HepG2 (cell line): ENCODE data around the gene DPEP1. TPM values are rescaled to one million over a fixed set of nuclear protein-coding genes. Genes with fewer than 3 reads are reported as not detected.
A peak's percentile ranks its signal among the peaks of the same experiment; 100 is the strongest.

ENCODE experiments used
- ATAC-seq: fragments of 200-7000 bp; cut with Tn5 transposase; 3 replicates; pipeline ENCODE4 v1.9.1; 2020; ENCODE audit warnings: mild to moderate bottlenecking, moderate library complexity
- Bru-seq: library from RNA; stranded (reverse); fragments of 400-500 nt; gene quantifications from one replicate; lab custom pipeline; 2021; lab: Mats Ljungman, UMichigan
- BruChase-seq, 2 experiments: library from RNA; stranded (reverse); fragments of 400-500 nt; gene quantifications; one replicate each; lab custom pipeline; 2021; lab: Mats Ljungman, UMichigan
- BruUV-seq: library from RNA; stranded (reverse); fragments of 400-500 nt; replicated peaks from 2 replicates; lab custom pipeline; 2021; lab: Mats Ljungman, UMichigan
- CTCF ChIA-PET: fragments of 300-600 bp; formaldehyde crosslinking; extraction: SDS; loops from one replicate; lab custom pipeline; 2021; ENCODE audit warnings: low total read pairs, inconsistent platforms, low intra/inter-chr PET ratio; lab: Yijun Ruan, JAX
- POLR2A ChIA-PET: fragments of 350-600 bp; sonication (Branson Sonifier 250); formaldehyde crosslinking; loops from one replicate; lab custom pipeline; 2020; ENCODE audit warnings: antibody characterized with exemption, inconsistent platforms; lab: Yijun Ruan, JAX
- DNase-seq: peaks from one replicate; pipeline ENCODE4 v3.0.0-alpha.2; 2015; ENCODE audit warnings: low spot score
- FAIRE-seq: peaks from 3 replicates; lab custom pipeline; 2011; peaks lifted over from hg19 to GRCh38; lab: Jason Lieb, UNC
- H2AFZ ChIP-seq: one replicate; pipeline ENCODE4 v1.6.1; 2011; ENCODE audit warnings: low read length, inconsistent platforms
- H3K27ac ChIP-seq: fragments of 300-600 bp; 3 replicates; pipeline ENCODE4 v1.8.0; 2011; ENCODE audit warnings: mixed run types, mild to moderate bottlenecking, mixed read lengths, low read length, inconsistent platforms; ENCODE audit not compliant: insufficient read depth; ENCODE audit errors: extremely low read length
- H3K27me3 ChIP-seq, 2 experiments: fragments of 200-600 bp in 1 of 2; 2 replicates in 1 of 2; 3 replicates in 1 of 2; pipeline versions ENCODE4 v1.6.0 to v1.8.0; 2011; ENCODE audit warnings: low read length in 2 of 2, mild to moderate bottlenecking in 2 of 2, moderate library complexity in 2 of 2, inconsistent platforms in 1 of 2; ENCODE audit not compliant: insufficient read depth in 2 of 2, control insufficient read depth in 1 of 2
- H3K36me3 ChIP-seq, 2 experiments: fragments of 200-600 bp in 1 of 2; replicated peaks in 1 of 2; 2 replicates in 1 of 2; 3 replicates in 1 of 2; pipeline versions ENCODE4 v1.5.1 to v1.8.0; 2011; ENCODE audit warnings: low read length in 2 of 2, inconsistent platforms in 1 of 2; ENCODE audit not compliant: insufficient read depth in 2 of 2, control insufficient read depth in 1 of 2
- H3K4me1 ChIP-seq: 2 replicates; pipeline ENCODE4 v1.5.1; 2012; ENCODE audit warnings: low read length, inconsistent platforms; ENCODE audit not compliant: insufficient read depth
- H3K4me2 ChIP-seq: 2 replicates; pipeline ENCODE4 v1.6.0; 2011; ENCODE audit warnings: low read depth, low read length, inconsistent platforms
- H3K4me3 ChIP-seq, 3 experiments: fragments of 200-600 bp in 1 of 3; sonication (generic), shearing (Covaris generic) in 1 of 3; replicated peaks in 1 of 3; 2 replicates each; pipeline ENCODE4 v1.5.1; 2011 to 2016; ENCODE audit warnings: low read length in 3 of 3, inconsistent platforms in 2 of 3, low read depth in 2 of 3, mild to moderate bottlenecking in 2 of 3, control low read depth in 1 of 3, mixed read lengths in 1 of 3; ENCODE audit not compliant: insufficient read depth in 1 of 3
- H3K79me2 ChIP-seq: one replicate; pipeline ENCODE4 v1.6.1; 2011; ENCODE audit warnings: low read length, inconsistent platforms; ENCODE audit not compliant: insufficient read depth
- H3K9ac ChIP-seq: 2 replicates; pipeline ENCODE4 v1.6.0; 2011; ENCODE audit warnings: mild to moderate bottlenecking, low read depth, low read length, inconsistent platforms; ENCODE audit not compliant: insufficient read depth
- H3K9me3 ChIP-seq: 2 replicates; pipeline ENCODE4 v1.5.1; 2012; ENCODE audit warnings: mild to moderate bottlenecking, low read length
- H4K20me1 ChIP-seq: 2 replicates; pipeline ENCODE4 v1.6.0; 2011; ENCODE audit warnings: inconsistent platforms, mild to moderate bottlenecking, low read length, moderate library complexity; ENCODE audit not compliant: insufficient read depth
- HNF4A ChIP-seq: sonication (generic); formaldehyde crosslinking; IDR thresholded peaks from 2 replicates; pipeline ENCODE4 v1.4.0; 2020; ENCODE audit warnings: missing genetic modification reagents
- TCF7L2 ChIP-seq: IDR thresholded peaks from 2 replicates; pipeline ENCODE4 v1.6.1; 2011; ENCODE audit warnings: mild to moderate bottlenecking, low read depth, low read length, moderate library complexity
- ZNF263 ChIP-seq: sonication (generic); formaldehyde crosslinking; IDR thresholded peaks from 2 replicates; pipeline ENCODE4 v1.4.0; 2020; ENCODE audit warnings: missing genetic modification reagents
- WGBS: methylation state at CpG from one replicate; pipeline ENCODE4 v1.1.6; 2017; ENCODE audit warnings: low lambda C conversion rate; 5-methylcytosine and 5-hydroxymethylcytosine counted together
- in situ Hi-C: cut with HindIII; loops from 2 replicates; pipeline ENCODE4 v1.10.0; 2017; ENCODE audit warnings: low pct_unique_long_range_greater_than_20kb; ENCODE audit not compliant: extremely low pct_ligation_motif_present
- intact Hi-C: fragments of 100-400 bp; cut with micrococcal nuclease; formaldehyde crosslinking; loops from one replicate; pipeline ENCODE4 v1.10.0; 2022; ENCODE audit not compliant: unreplicated experiment
- long read RNA-seq, 2 experiments: library from RNA in 1 of 2; library from polyadenylated mRNA in 1 of 2; stranded (forward) in 1 of 2; unstranded in 1 of 2; transcript quantifications; one replicate each; pipeline ENCODE4 v2.0.0, GENCODE V29; 2019 to 2022
- polyA minus RNA-seq, 3 experiments: library from RNA; depleted of rRNA, polyadenylated mRNA; stranded (reverse); fragments of >200 nt; gene quantifications; 2 replicates each; pipeline ENCODE4 v1.2.3, GENCODE V29; 2011; ENCODE audit warnings: low replicate concordance in 1 of 3
- polyA plus RNA-seq, 8 experiments: library from polyadenylated mRNA; depleted of rRNA in 3 of 8; stranded (reverse) in 7 of 8; unstranded in 1 of 8; fragments of >200 nt; fragmentation: Illumina TruSeq in 4 of 8; extraction: Trizol in 4 of 8; gene quantifications; 2 replicates each; pipeline versions ENCODE4 v1.2.1 to v1.2.3, GENCODE V29; 2011 to 2016; ENCODE audit warnings: low read depth in 4 of 8, missing spikeins in 1 of 8, mixed read lengths in 1 of 8; ENCODE audit not compliant: insufficient read depth in 1 of 8
- total RNA-seq, 5 experiments: library from RNA; depleted of rRNA; stranded (reverse); fragments of >200 nt; fragmentation: Illumina TruSeq; extraction: Trizol; gene quantifications; 2 replicates each; pipeline ENCODE4 v1.2.3, GENCODE V29; 2016; ENCODE audit warnings: low read depth in 1 of 5

Gene DPEP1
- total RNA-seq (2016; rRNA removed; fragmentation: Illumina TruSeq; extraction: Trizol) (19.7 and 37.6 TPM in 2 replicates), polyA plus RNA-seq (2011; rRNA removed) (40.2 and 52.2 TPM in 2 replicates), polyA minus RNA-seq (2011; rRNA and poly(A)+ RNA removed; ENCODE audit: low replicate concordance) (0.12 and 80.3 TPM in 2 replicates), Bru-seq, nascent RNA (percentile 33 among the genes with signal in this experiment), BruChase-seq, experiment 1, labeled RNA remaining after a 6-hour chase (percentile 39 among the genes with signal in this experiment), BruChase-seq, experiment 2, labeled RNA remaining after a 2-hour chase (percentile 34 among the genes with signal in this experiment)
- 33.1 and 44.2 TPM in 2 replicates for total RNA-seq (2016; cell fraction: cytosol; rRNA removed; fragmentation: Illumina TruSeq; extraction: Trizol; ENCODE audit: low read depth)
- total RNA-seq (2016; cell fraction: insoluble cytoplasmic fraction; rRNA removed; fragmentation: Illumina TruSeq; extraction: Trizol), result 22.9 and 38.8 TPM in 2 replicates
- 21.1 and 25.9 TPM in 2 replicates for total RNA-seq (2016; cell fraction: membrane; rRNA removed; fragmentation: Illumina TruSeq; extraction: Trizol)
- total RNA-seq (2016; cell fraction: nucleus; rRNA removed; fragmentation: Illumina TruSeq; extraction: Trizol), result 32.6 and 36.8 TPM in 2 replicates
- 26.5 and 78.5 TPM in 2 replicates for polyA plus RNA-seq (2011; cell fraction: cytosol; rRNA removed)
- 52.0 and 101 TPM in 2 replicates for polyA plus RNA-seq (2011; cell fraction: nucleus; rRNA removed)
- 6.6 and 9.6 TPM in 2 replicates for polyA plus RNA-seq (2012)
- 13.7 and 15.6 TPM in 2 replicates for polyA plus RNA-seq (2016; cell fraction: cytosol; fragmentation: Illumina TruSeq; extraction: Trizol; ENCODE audit: low read depth)
- polyA plus RNA-seq (2016; cell fraction: insoluble cytoplasmic fraction; fragmentation: Illumina TruSeq; extraction: Trizol; ENCODE audit: low read depth), result 23.0 and 24.6 TPM in 2 replicates
- 18.2 and 22.6 TPM in 2 replicates for polyA plus RNA-seq (2016; cell fraction: membrane; fragmentation: Illumina TruSeq; extraction: Trizol; ENCODE audit: low read depth)
- polyA plus RNA-seq (2016; cell fraction: nucleus; fragmentation: Illumina TruSeq; extraction: Trizol; ENCODE audit: insufficient read depth, low read depth), result 75.4 and 78.7 TPM in 2 replicates
- 12.5 and 17.6 TPM in 2 replicates for polyA minus RNA-seq (2011; cell fraction: cytosol; rRNA and poly(A)+ RNA removed)
- polyA minus RNA-seq (2011; cell fraction: nucleus; rRNA and poly(A)+ RNA removed), result 3.5 and 4.8 TPM in 2 replicates
- long read RNA-seq, experiment 1, transcript DPEP1-202 (11 exons, 1,734 nt), result major isoform, 15 of 44 reads
- long read RNA-seq, experiment 1, transcript DPEP1-201 (10 exons, 1,592 nt), result minor isoform, 11 of 44 reads
- long read RNA-seq, experiment 1, partial matches to known transcripts, result 6 of 44 reads
- long read RNA-seq, experiment 1, other reads (novel, unspliced or antisense), result 12 of 44 reads
- long read RNA-seq, experiment 2, transcript DPEP1-201 (10 exons, 1,592 nt), result major isoform, 34 of 62 reads
- long read RNA-seq, experiment 2, transcript DPEP1-202 (11 exons, 1,734 nt), result minor isoform, 6 of 62 reads
- long read RNA-seq, experiment 2, partial matches to known transcripts, result 10 of 62 reads
- long read RNA-seq, experiment 2, other reads (novel, unspliced or antisense), result 12 of 62 reads

- CTCF ChIA-PET, result interaction anchor here (1.2 kb wide), 1 partner anchor 28 kb away, joined by 4 read pairs; no protein-coding TSS in a partner anchor
- in situ Hi-C loops (no loop called here), intact Hi-C loops (no loop called here)
- DNase-seq (no peak), ATAC-seq (peak; percentile 19; the same call in 2 of the 3 replicates), FAIRE-seq (no peak)
- Histone ChIP-seq H3K4me3 (no peak within 1 kb of the TSS), H3K79me2 (no peaks in the 10 kb centered on the region), H3K9ac (no peak within 1 kb of the TSS), H4K20me1 (no peaks in the 10 kb centered on the region), H3K27ac (no peak within 1 kb of the TSS), H3K4me1 (peaks cover 44% of the 10 kb centered on the region), H3K27me3 (peaks cover 5 to 22% of the 10 kb centered on the region in 2 experiments; a peak in 3 of 5 replicates), H3K9me3 (no peaks in the 10 kb centered on the region), H2AFZ (no peak within 1 kb of the TSS), H3K4me2 (no peak within 1 kb of the TSS), H3K36me3 (no peaks in the 10 kb centered on the region)
- no TSS peak for BruUV-seq
- 61% methylated on average over 19 of the region's 19 CpGs for WGBS
- POLR2A ChIA-PET, result no interaction called here
- TF ChIP-seq TCF7L2 (no peak), ZNF263 (peak; percentile 85), HNF4A (CRISPR knock-in tag) (no peak)
Measured at GRCh38 chr16:89613231-89613953, at the start of gene DPEP1. Gene DPEP1 (plus strand): TSS chr16:89613642. CDS start chr16:89630411, 16,769 bp downstream.
